ENCODE data around the gene ATP5PO. TPM values are rescaled to one million over a fixed set of nuclear protein-coding genes. Genes with fewer than 3 reads are reported as not detected.

The ATP5PO gene
- total and polyA plus RNA-seq, 2 of the 8 experiments (the other 6 are each of a cell fraction or from before 2014, with no cell fraction given) = 251 to 267 TPM

- no peak for TF ChIP-seq SIRT6 (IDR thresholded peaks at IDR 0.05; ENCODE audit: low read length)
- TF ChIP-seq CHD2 (IDR thresholded peaks at IDR 0.05; ENCODE audit: low read length) = no peak
- no peak for TF ChIP-seq USF2 (IDR thresholded peaks at IDR 0.05; ENCODE audit: low read length)
- TF ChIP-seq CHD7 (IDR thresholded peaks at IDR 0.05; ENCODE audit: insufficient replicate concordance, low read length) = no peak
- no peak for TF ChIP-seq CREB1 (IDR thresholded peaks at IDR 0.05)
- TF ChIP-seq JUND (IDR thresholded peaks at IDR 0.05; ENCODE audit: low read length) = no peak
- TF ChIP-seq CBX5 (IDR thresholded peaks at IDR 0.05; ENCODE audit: low read depth, low read length) = no peak
These were observed 56.8 kb downstream of the ATP5PO start (continued) for GRCh38 chr21:33858667-33859372.
